Iris pigment epithelial cell (primary cell): ENCODE measurements around the gene TAP1.
A peak's percentile ranks its signal among the peaks of the same experiment; 100 is the strongest.

Source experiments
- DNase-seq: peaks from one replicate; pipeline ENCODE4 v3.0.0-alpha.2; 2011; ENCODE audit warnings: low read depth

The TAP1 gene

GRCh38 chr6:32799168-32799567 lies 54.3 kb downstream of the TAP1 start:
- DNase-seq = no peak

- peak; percentile 45 for DNase-seq
These were observed 56.4 kb downstream of the TAP1 start for GRCh38 chr6:32796848-32797776.
